ENCODE results near the gene CPLX1. TPM values are rescaled to one million over a fixed set of nuclear protein-coding genes. Genes with fewer than 3 reads are reported as not detected.
"Not testable (repeated sequence)": the region's sequence is repeated elsewhere in the genome, so short reads cannot be mapped to it uniquely, and the experiment has no call there.

CPLX1 gene
- total and polyA plus RNA-seq, 4 donors: 5.3 to 117 (median 64.6) TPM

GRCh38 chr4:754221-755120 lies 71.5 kb downstream of the CPLX1 start:
- H3K4me3 ChIP-seq (ENCODE audit: low read depth, low read length): no peak overlapping the region
- no peak for DNase-seq (ENCODE audit: low read depth in 4 of 6, low spot score in 6 of 6)
- WGBS (ENCODE audit: insufficient coverage): 89% methylated on average over 32 of the region's 32 CpGs
- peaks cover 19% of the 10 kb centered on the region for H3K4me1 ChIP-seq (ENCODE audit: control insufficient read depth, insufficient read depth, low read length)
- H3K36me3 ChIP-seq (ENCODE audit: control insufficient read depth, insufficient read depth, low read length): peaks cover 70% of the 10 kb centered on the region
- no peaks in the 10 kb centered on the region for H3K27me3 ChIP-seq (ENCODE audit: control insufficient read depth, insufficient read depth, low read length)
- H3K27ac ChIP-seq (ENCODE audit: low read depth, low read length): no peak overlapping the region
- H3K9me3 ChIP-seq (ENCODE audit: control insufficient read depth, insufficient read depth, low read length): no peaks in the 10 kb centered on the region

- not testable (repeated sequence) for DNase-seq (ENCODE audit: low read depth in 4 of 6, low spot score in 6 of 6); H3K4me3 ChIP-seq (ENCODE audit: low read depth, low read length); H3K9me3 ChIP-seq (ENCODE audit: control insufficient read depth, insufficient read depth, low read length); H3K27me3 ChIP-seq (ENCODE audit: control insufficient read depth, insufficient read depth, low read length); H3K27ac ChIP-seq (ENCODE audit: low read depth, low read length)
- 96% methylated on average over 11 of the region's 13 CpGs for WGBS (ENCODE audit: insufficient coverage)
- Histone ChIP-seq H3K4me1 (ENCODE audit: control insufficient read depth, insufficient read depth, low read length) (peaks cover 19% of the 10 kb centered on the region), H3K36me3 (ENCODE audit: control insufficient read depth, insufficient read depth, low read length) (peaks cover 72% of the 10 kb centered on the region)
These were observed 72.7 kb downstream of the CPLX1 start for GRCh38 chr4:753186-753585.

- Histone ChIP-seq H3K27ac (ENCODE audit: low read depth, low read length) (no peak overlapping the region), H3K36me3 (ENCODE audit: control insufficient read depth, insufficient read depth, low read length) (peaks cover 75% of the 10 kb centered on the region)
These were observed 73.6 kb downstream of the CPLX1 start for GRCh38 chr4:752196-752861.

GRCh38 chr4:751676-752075 lies 74.3 kb downstream of the CPLX1 start:
- no peaks in the 10 kb centered on the region for H3K27me3 ChIP-seq (ENCODE audit: control insufficient read depth, insufficient read depth, low read length)
- peaks cover 70% of the 10 kb centered on the region for H3K36me3 ChIP-seq (ENCODE audit: control insufficient read depth, insufficient read depth, low read length)
- no peak overlapping the region for H3K27ac ChIP-seq (ENCODE audit: low read depth, low read length)
- H3K9me3 ChIP-seq (ENCODE audit: control insufficient read depth, insufficient read depth, low read length): no peaks in the 10 kb centered on the region
- H3K4me1 ChIP-seq (ENCODE audit: control insufficient read depth, insufficient read depth, low read length): peaks cover 19% of the 10 kb centered on the region
- H3K4me3 ChIP-seq (ENCODE audit: low read depth, low read length): no peak overlapping the region
- 42% methylated on average over 9 of the region's 15 CpGs for WGBS (ENCODE audit: insufficient coverage)
- DNase-seq (ENCODE audit: low read depth in 4 of 6, low spot score in 6 of 6): peak in 2 of 6 donors; percentile 61 to 63

More at GRCh38 chr4:752196-752861, 73.6 kb downstream of the CPLX1 start:
- peaks cover 19% of the 10 kb centered on the region for H3K4me1 ChIP-seq (ENCODE audit: control insufficient read depth, insufficient read depth, low read length)
- WGBS (ENCODE audit: insufficient coverage): 84% methylated on average over 17 of the region's 25 CpGs
- H3K9me3 ChIP-seq (ENCODE audit: control insufficient read depth, insufficient read depth, low read length): no peaks in the 10 kb centered on the region
- peak in 1 of 6 donors; percentile 59 for DNase-seq (ENCODE audit: low read depth in 4 of 6, low spot score in 6 of 6)
- no peaks in the 10 kb centered on the region for H3K27me3 ChIP-seq (ENCODE audit: control insufficient read depth, insufficient read depth, low read length)
- no peak overlapping the region for H3K4me3 ChIP-seq (ENCODE audit: low read depth, low read length)

- Histone ChIP-seq H3K4me1 (ENCODE audit: control insufficient read depth, insufficient read depth, low read length) (peaks cover 19% of the 10 kb centered on the region), H3K4me3 (ENCODE audit: low read depth, low read length) (no peak overlapping the region), H3K36me3 (ENCODE audit: control insufficient read depth, insufficient read depth, low read length) (peaks cover 63% of the 10 kb centered on the region), H3K9me3 (ENCODE audit: control insufficient read depth, insufficient read depth, low read length) (no peaks in the 10 kb centered on the region), H3K27ac (ENCODE audit: low read depth, low read length) (no peak overlapping the region), H3K27me3 (ENCODE audit: control insufficient read depth, insufficient read depth, low read length) (no peaks in the 10 kb centered on the region)
- WGBS (ENCODE audit: insufficient coverage): 86% methylated on average over 14 of the region's 20 CpGs
- peak in 1 of 6 donors; percentile 32 for DNase-seq (ENCODE audit: low read depth in 4 of 6, low spot score in 6 of 6)
These were observed 75.9 kb downstream of the CPLX1 start for GRCh38 chr4:749698-750666.

- H3K4me1 ChIP-seq (ENCODE audit: control insufficient read depth, insufficient read depth, low read length): peaks cover 19% of the 10 kb centered on the region
- H3K27me3 ChIP-seq (ENCODE audit: control insufficient read depth, insufficient read depth, low read length): no peaks in the 10 kb centered on the region
- DNase-seq (ENCODE audit: low read depth in 4 of 6, low spot score in 6 of 6): no peak
- peaks cover 59% of the 10 kb centered on the region for H3K36me3 ChIP-seq (ENCODE audit: control insufficient read depth, insufficient read depth, low read length)
- 96% methylated on average over 19 of the region's 19 CpGs for WGBS (ENCODE audit: insufficient coverage)
- no peak overlapping the region for H3K4me3 ChIP-seq (ENCODE audit: low read depth, low read length)
- no peak overlapping the region for H3K27ac ChIP-seq (ENCODE audit: low read depth, low read length)
- no peaks in the 10 kb centered on the region for H3K9me3 ChIP-seq (ENCODE audit: control insufficient read depth, insufficient read depth, low read length)
These were observed 77.5 kb downstream of the CPLX1 start for GRCh38 chr4:748461-748860.

- no peak overlapping the region for H3K27ac ChIP-seq (ENCODE audit: low read depth, low read length)
- H3K9me3 ChIP-seq (ENCODE audit: control insufficient read depth, insufficient read depth, low read length): no peaks in the 10 kb centered on the region
- peaks cover 18% of the 10 kb centered on the region for H3K4me1 ChIP-seq (ENCODE audit: control insufficient read depth, insufficient read depth, low read length)
- peaks cover 59% of the 10 kb centered on the region for H3K36me3 ChIP-seq (ENCODE audit: control insufficient read depth, insufficient read depth, low read length)
- no peaks in the 10 kb centered on the region for H3K27me3 ChIP-seq (ENCODE audit: control insufficient read depth, insufficient read depth, low read length)
- no peak for DNase-seq (ENCODE audit: low read depth in 4 of 6, low spot score in 6 of 6)
- no peak overlapping the region for H3K4me3 ChIP-seq (ENCODE audit: low read depth, low read length)
- over 99% methylated on average over 13 of the region's 34 CpGs for WGBS (ENCODE audit: insufficient coverage)
These were observed 78.3 kb downstream of the CPLX1 start for GRCh38 chr4:747546-748170.

- 84% methylated on average over 20 of the region's 44 CpGs for WGBS (ENCODE audit: insufficient coverage)
- H3K36me3 ChIP-seq (ENCODE audit: control insufficient read depth, insufficient read depth, low read length): peaks cover 64% of the 10 kb centered on the region
- H3K9me3 ChIP-seq (ENCODE audit: control insufficient read depth, insufficient read depth, low read length): no peaks in the 10 kb centered on the region
- H3K4me3 ChIP-seq (ENCODE audit: low read depth, low read length): no peak overlapping the region
- DNase-seq (ENCODE audit: low read depth in 4 of 6, low spot score in 6 of 6): no peak
- H3K4me1 ChIP-seq (ENCODE audit: control insufficient read depth, insufficient read depth, low read length): no peaks in the 10 kb centered on the region
- H3K27ac ChIP-seq (ENCODE audit: low read depth, low read length): no peak overlapping the region
- H3K27me3 ChIP-seq (ENCODE audit: control insufficient read depth, insufficient read depth, low read length): no peaks in the 10 kb centered on the region
These were observed 81.6 kb downstream of the CPLX1 start for GRCh38 chr4:744212-744841.

Data from spinal cord (tissue), 10 donors.